ENCODE data around the gene DLK1.

The DLK1 gene

GRCh38 chr14:100693877-100694578 lies 32.7 kb upstream of the DLK1 start:
- DNase-seq = no peak

GRCh38 chr14:100694579-100695422 lies 31.9 kb upstream of the DLK1 start:
- peak; percentile 39 for DNase-seq

- DNase-seq = peak; percentile 54
Measured at GRCh38 chr14:100695423-100695738, 31.3 kb upstream of the DLK1 start.

GRCh38 chr14:100696008-100696407 lies 30.7 kb upstream of the DLK1 start:
- no peak for DNase-seq

GRCh38 chr14:100696590-100696989 lies 30.1 kb upstream of the DLK1 start:
- no peak for DNase-seq

GRCh38 chr14:100698066-100698465 lies 28.6 kb upstream of the DLK1 start:
- no peak for DNase-seq

- DNase-seq = no peak
Measured at GRCh38 chr14:100698666-100699448, 27.8 kb upstream of the DLK1 start.

GRCh38 chr14:100701314-100701713 lies 25.4 kb upstream of the DLK1 start:
- DNase-seq = no peak

- no peak for DNase-seq
Measured at GRCh38 chr14:100702590-100702989, 24.1 kb upstream of the DLK1 start.

GRCh38 chr14:100703386-100704220 lies 23.1 kb upstream of the DLK1 start:
- no peak for DNase-seq

GRCh38 chr14:100706200-100706599 lies 20.5 kb upstream of the DLK1 start:
- no peak for DNase-seq

GRCh38 chr14:100706860-100707259 lies 19.8 kb upstream of the DLK1 start:
- DNase-seq = no peak

- no peak for DNase-seq
Measured at GRCh38 chr14:100708425-100709288, 18.0 kb upstream of the DLK1 start.

GRCh38 chr14:100709289-100710284 lies 17.1 kb upstream of the DLK1 start:
- DNase-seq = no peak

GRCh38 chr14:100710391-100710790 lies 16.3 kb upstream of the DLK1 start:
- DNase-seq = no peak

- no peak for DNase-seq
Measured at GRCh38 chr14:100710826-100711462, 15.7 kb upstream of the DLK1 start.

GRCh38 chr14:100711493-100711892 lies 15.2 kb upstream of the DLK1 start:
- DNase-seq = no peak

- no peak for DNase-seq
Measured at GRCh38 chr14:100712490-100712889, 14.2 kb upstream of the DLK1 start.

GRCh38 chr14:100713705-100714104 lies 13.0 kb upstream of the DLK1 start:
- no peak for DNase-seq

Data from fibroblast of skin of scalp (primary cell).